Neural crest cell (in vitro differentiated cells): ENCODE measurements around the gene PCP4L1. TPM values are rescaled to one million over a fixed set of nuclear protein-coding genes. Genes with fewer than 3 reads are reported as not detected.
"Not testable (repeated sequence)": the region's sequence is repeated elsewhere in the genome, so short reads cannot be mapped to it uniquely, and the experiment has no call there.

Experiments
- DNase-seq: peaks from one replicate; pipeline ENCODE4 v3.0.0; 2021; ENCODE audit warnings: low read depth, mixed read lengths, low spot score
- H3K27ac Mint-ChIP-seq: one replicate; pipeline ENCODE4 v1.8.0; 2021; ENCODE audit warnings: mild to moderate bottlenecking, mixed read lengths; ENCODE audit not compliant: unreplicated experiment
- H3K27me3 Mint-ChIP-seq: 2 replicates; pipeline ENCODE4 v1.8.0; 2021; ENCODE audit warnings: low read depth, mild to moderate bottlenecking, mixed read lengths
- H3K36me3 Mint-ChIP-seq: 2 replicates; pipeline ENCODE4 v1.8.0; 2021; ENCODE audit warnings: low read depth, mild to moderate bottlenecking, mixed read lengths
- H3K4me1 Mint-ChIP-seq: 2 replicates; pipeline ENCODE4 v1.8.0; 2021; ENCODE audit warnings: mixed read lengths
- H3K4me3 Mint-ChIP-seq: one replicate; pipeline ENCODE4 v1.8.0; 2021; ENCODE audit warnings: mild to moderate bottlenecking, mixed read lengths
- H3K9me3 Mint-ChIP-seq: 2 replicates; pipeline ENCODE4 v1.8.0; 2021; ENCODE audit warnings: mixed read lengths
- total RNA-seq: library from RNA; stranded (reverse); gene quantifications from 2 replicates; pipeline ENCODE4 v1.2.1, GENCODE V29; 2021
- TF ChIP-seq, protein P1 (sequence below): fragments of 200-600 bp; sonication (generic); conservative IDR thresholded peaks from 2 replicates; pipeline ENCODE4 v1.5.0; 2021; ENCODE audit warnings: antibody characterized with exemption, mild to moderate bottlenecking

The PCP4L1 gene
- total RNA-seq, 1 donor from 2014 or later = 0.16 TPM

DNA sequence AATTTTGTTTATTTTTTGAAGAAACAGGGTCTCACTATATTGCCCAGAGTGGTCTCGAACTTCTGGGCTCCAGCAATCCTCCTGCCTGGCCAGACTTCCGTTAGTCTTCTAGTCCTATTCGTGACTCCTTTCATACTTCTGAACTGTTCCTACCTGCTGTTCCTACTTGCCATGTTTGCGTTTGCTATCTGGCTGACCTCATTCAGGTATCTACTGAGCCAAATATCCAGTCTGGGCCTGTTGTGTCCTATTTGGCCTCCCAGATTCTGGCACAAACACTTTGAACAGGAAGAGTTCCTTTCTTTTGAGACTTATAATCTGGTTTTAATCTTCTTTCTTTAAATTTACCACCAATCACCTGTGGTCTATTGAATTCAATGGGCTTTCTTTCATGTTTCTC, 13.7 kb upstream of the PCP4L1 start:
- H3K4me3 Mint-ChIP-seq = no peak overlapping the region
- H3K27ac Mint-ChIP-seq = no peak overlapping the region
- TF ChIP-seq, protein P1, sequence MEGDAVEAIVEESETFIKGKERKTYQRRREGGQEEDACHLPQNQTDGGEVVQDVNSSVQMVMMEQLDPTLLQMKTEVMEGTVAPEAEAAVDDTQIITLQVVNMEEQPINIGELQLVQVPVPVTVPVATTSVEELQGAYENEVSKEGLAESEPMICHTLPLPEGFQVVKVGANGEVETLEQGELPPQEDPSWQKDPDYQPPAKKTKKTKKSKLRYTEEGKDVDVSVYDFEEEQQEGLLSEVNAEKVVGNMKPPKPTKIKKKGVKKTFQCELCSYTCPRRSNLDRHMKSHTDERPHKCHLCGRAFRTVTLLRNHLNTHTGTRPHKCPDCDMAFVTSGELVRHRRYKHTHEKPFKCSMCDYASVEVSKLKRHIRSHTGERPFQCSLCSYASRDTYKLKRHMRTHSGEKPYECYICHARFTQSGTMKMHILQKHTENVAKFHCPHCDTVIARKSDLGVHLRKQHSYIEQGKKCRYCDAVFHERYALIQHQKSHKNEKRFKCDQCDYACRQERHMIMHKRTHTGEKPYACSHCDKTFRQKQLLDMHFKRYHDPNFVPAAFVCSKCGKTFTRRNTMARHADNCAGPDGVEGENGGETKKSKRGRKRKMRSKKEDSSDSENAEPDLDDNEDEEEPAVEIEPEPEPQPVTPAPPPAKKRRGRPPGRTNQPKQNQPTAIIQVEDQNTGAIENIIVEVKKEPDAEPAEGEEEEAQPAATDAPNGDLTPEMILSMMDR = no peak

DNA sequence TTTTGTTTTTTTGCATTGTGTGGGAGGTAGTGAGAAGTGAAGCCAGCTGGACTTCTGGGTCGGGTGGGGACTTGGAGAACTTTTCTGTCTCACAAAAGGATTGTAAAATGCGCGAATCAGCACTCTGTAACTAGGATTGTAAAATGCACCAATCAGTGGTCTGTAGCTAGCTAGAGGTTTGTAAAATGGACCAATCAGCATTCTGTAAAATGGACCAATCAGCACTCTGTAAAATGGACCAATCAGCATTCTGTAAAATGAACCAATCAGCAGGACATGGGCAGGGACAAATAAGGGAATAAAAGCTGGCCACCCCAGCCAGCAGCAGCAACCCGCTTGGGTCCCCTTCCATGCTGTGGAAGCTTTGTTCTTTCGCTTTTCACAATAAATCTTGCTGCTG, 8.4 kb upstream of the PCP4L1 start:
- not testable (repeated sequence) for DNase-seq, H3K9me3 Mint-ChIP-seq

More for the DNA sequence above, 13.7 kb upstream of the PCP4L1 start:
- no peaks in the 10 kb centered on the region for H3K36me3 Mint-ChIP-seq
- no peaks in the 10 kb centered on the region for H3K4me1 Mint-ChIP-seq
- H3K27me3 Mint-ChIP-seq = no peaks in the 10 kb centered on the region
- no peak for DNase-seq
- H3K9me3 Mint-ChIP-seq = peaks cover 2% of the 10 kb centered on the region

DNA sequence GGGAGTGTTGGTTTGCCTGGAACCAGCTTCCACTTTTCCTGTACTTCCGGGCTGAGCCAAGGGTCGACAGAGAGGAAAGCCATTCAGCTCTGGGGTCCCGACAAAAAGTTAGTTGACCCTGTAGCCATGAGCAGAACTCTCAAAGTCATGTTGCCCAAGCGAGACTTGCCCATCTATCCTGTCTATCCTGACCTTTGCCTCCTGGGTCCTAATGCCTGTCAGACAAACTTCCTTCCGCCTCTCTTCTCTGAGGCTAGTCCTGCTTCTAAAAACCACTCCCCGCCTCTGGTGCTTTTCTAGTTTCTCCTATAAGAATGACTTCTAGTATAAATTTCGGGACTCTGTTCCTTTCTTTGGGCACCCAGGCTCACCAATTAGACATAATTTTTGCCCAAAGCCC, 7.7 kb upstream of the PCP4L1 start:
- Mint-ChIP-seq H3K36me3 (no peaks in the 10 kb centered on the region), H3K4me3 (no peak overlapping the region), H3K27me3 (no peaks in the 10 kb centered on the region), H3K4me1 (no peaks in the 10 kb centered on the region), H3K27ac (no peak overlapping the region), H3K9me3 (peaks cover 3% of the 10 kb centered on the region)
- TF ChIP-seq, protein P1 = no peak
- DNase-seq = no peak

More for the DNA sequence above, 8.4 kb upstream of the PCP4L1 start:
- not testable (repeated sequence) for H3K27ac Mint-ChIP-seq, H3K27me3 Mint-ChIP-seq, H3K4me1 Mint-ChIP-seq, H3K4me3 Mint-ChIP-seq, H3K36me3 Mint-ChIP-seq

DNA sequence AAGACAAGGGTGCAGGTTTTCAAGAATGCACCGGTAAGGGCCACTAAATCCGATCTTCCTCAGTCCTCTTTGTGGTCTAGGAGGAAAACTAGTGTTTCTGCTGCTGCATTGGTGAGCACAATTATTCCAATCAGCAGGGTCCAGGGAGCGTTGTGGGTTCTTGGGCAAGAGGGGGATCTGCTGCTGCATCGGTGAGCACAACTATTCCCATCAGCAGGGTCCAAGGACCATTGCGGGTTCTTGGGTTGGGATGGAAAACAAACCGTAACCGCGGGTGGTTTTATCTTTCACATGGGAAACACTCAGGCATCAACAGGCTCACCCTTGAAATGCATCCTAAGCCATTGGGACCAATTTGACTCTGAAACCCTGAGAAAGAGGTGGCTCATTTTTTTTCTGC, 7.0 kb upstream of the PCP4L1 start:
- Mint-ChIP-seq H3K9me3 (peaks cover 5% of the 10 kb centered on the region), H3K4me3 (no peak overlapping the region), H3K27ac (no peak overlapping the region), H3K36me3 (no peaks in the 10 kb centered on the region), H3K27me3 (peaks cover 2% of the 10 kb centered on the region), H3K4me1 (no peaks in the 10 kb centered on the region)
- TF ChIP-seq, protein P1 = no peak
- no peak for DNase-seq

DNA sequence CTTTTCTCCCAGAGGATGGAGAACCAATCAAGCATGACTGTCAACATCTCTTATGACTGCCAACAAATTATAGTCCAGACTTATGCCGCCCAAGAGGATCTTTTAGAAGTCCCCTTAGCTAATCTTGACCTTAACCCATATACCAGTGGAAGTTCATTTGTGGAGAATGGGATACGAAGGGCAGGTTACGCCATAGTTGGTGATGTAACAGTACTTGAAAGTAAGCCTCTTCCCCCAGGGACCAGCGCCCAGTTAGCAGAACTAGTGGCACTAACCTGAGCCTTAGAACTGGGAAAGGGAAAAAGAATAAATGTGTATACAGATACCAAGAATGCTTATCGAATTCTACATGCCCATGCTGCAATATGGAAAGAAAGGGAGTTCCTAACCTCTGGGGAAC, 3.2 kb upstream of the PCP4L1 start:
- not testable (repeated sequence) for H3K4me3 Mint-ChIP-seq, H3K36me3 Mint-ChIP-seq, H3K9me3 Mint-ChIP-seq, DNase-seq, H3K27ac Mint-ChIP-seq
- Mint-ChIP-seq H3K4me1 (peaks cover 14% of the 10 kb centered on the region), H3K27me3 (peaks cover 30% of the 10 kb centered on the region)

DNA sequence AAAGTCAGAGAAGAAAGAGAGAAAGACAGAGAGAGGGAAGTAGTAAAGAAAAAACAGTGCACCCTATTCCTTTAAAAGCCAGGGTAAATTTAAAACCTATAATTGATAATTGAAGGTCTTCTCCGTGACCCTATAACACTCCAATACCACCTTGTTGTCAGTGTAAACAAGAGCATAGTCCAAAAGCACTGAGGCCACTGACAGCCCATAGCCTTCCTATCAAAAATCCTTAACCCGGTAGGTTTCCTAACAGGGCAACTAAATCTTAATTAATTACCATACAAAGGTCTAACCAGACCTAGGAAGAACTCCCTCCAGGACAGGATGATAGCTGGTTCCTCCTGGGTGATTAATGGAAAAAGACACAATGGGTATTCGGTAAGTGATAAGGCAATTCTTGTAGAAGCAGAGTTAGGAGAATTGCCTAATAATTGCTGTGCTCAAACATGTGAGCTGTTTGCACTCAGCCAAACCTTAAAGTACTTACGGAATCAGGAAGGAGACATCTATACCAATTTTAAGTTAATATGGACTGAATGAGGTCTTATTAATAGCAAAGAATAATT, 2.5 kb upstream of the PCP4L1 start:
- H3K27ac Mint-ChIP-seq, H3K9me3 Mint-ChIP-seq, DNase-seq, H3K4me3 Mint-ChIP-seq, H3K36me3 Mint-ChIP-seq: not testable (repeated sequence)
- H3K27me3 Mint-ChIP-seq = peaks cover 38% of the 10 kb centered on the region
- peaks cover 14% of the 10 kb centered on the region for H3K4me1 Mint-ChIP-seq

DNA sequence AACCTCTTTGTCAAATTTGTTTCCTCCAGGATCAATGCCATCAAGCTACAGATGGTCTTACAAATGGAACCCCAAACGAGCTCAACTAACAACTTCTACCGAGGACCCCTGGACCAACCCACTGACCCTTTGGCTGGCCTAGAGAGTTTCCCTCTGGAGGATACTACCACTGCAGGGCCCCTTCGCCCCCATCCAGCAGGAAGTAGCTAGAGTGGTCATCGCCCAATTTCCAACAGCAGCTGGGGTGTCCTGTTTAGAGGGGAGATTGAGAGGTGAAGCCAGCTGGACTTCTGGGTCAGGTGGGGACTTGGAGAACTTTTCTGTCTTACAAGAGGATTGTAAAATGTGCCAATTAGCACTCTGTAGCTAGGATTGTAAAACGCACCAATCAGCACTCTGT, 1.4 kb upstream of the PCP4L1 start:
- H3K9me3 Mint-ChIP-seq, H3K4me3 Mint-ChIP-seq, H3K27ac Mint-ChIP-seq, H3K36me3 Mint-ChIP-seq, DNase-seq: not testable (repeated sequence)
- peaks cover 48% of the 10 kb centered on the region for H3K27me3 Mint-ChIP-seq
- peaks cover 17% of the 10 kb centered on the region for H3K4me1 Mint-ChIP-seq

DNA sequence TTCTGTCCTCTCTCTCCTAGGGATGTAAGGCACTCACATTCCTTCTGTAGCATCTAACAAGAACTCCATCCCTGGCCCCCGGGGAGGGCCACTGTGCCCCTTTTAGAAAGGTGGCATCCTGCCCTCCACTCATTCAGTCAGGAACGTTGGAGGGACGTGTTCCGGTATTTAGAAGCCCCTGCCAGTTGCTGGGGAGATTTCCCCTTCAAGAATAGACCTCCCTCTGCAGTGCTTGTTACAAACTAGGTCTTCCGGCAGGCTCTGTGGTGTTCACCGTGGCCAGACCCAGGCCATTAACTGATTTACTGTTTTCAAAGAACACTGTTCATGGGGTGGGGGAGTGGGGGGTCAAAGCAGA, 779 bp downstream of the PCP4L1 start:
- peaks cover 6% of the 10 kb centered on the region for H3K36me3 Mint-ChIP-seq
- DNase-seq = no peak
- peaks cover 10% of the 10 kb centered on the region for H3K9me3 Mint-ChIP-seq
- H3K4me1 Mint-ChIP-seq = peaks cover 17% of the 10 kb centered on the region
- peak overlapping the region; percentile 83 for H3K4me3 Mint-ChIP-seq
- peaks cover 55% of the 10 kb centered on the region for H3K27me3 Mint-ChIP-seq
- H3K27ac Mint-ChIP-seq = no peak overlapping the region
- TF ChIP-seq, protein P1 = no peak
